GM12864 (cell line): ENCODE measurements around the gene GPBP1.
"Not testable (repeated sequence)": the region's sequence is repeated elsewhere in the genome, so short reads cannot be mapped to it uniquely, and the experiment has no call there.

ENCODE experiments used
- DNase-seq: peaks from one replicate; pipeline ENCODE4 v3.0.0-alpha.2; 2011; ENCODE audit warnings: low read depth
- H3K4me3 ChIP-seq: 2 replicates; pipeline ENCODE4 v1.5.1; 2011; ENCODE audit warnings: mild to moderate bottlenecking, low read depth, low read length, control low read depth
- CTCF ChIP-seq: IDR thresholded peaks from 2 replicates; pipeline ENCODE4 v1.5.1; 2011; ENCODE audit warnings: low read depth, mild to moderate bottlenecking, moderate library complexity, low read length, control low read depth, inconsistent platforms; ENCODE audit errors: missing control alignments

The GPBP1 gene

GRCh38 chr5:57189515-57189914, 15.7 kb downstream of the GPBP1 start:
- no peak for DNase-seq
- no peak for TF ChIP-seq CTCF
- no peak overlapping the region for H3K4me3 ChIP-seq

GRCh38 chr5:57190593-57190992, 16.7 kb downstream of the GPBP1 start:
- TF ChIP-seq CTCF = no peak
- no peak overlapping the region for H3K4me3 ChIP-seq

GRCh38 chr5:57191163-57191562, 17.3 kb downstream of the GPBP1 start:
- TF ChIP-seq CTCF = no peak
- no peak for DNase-seq
- H3K4me3 ChIP-seq = no peak overlapping the region

More at GRCh38 chr5:57190593-57190992, 16.7 kb downstream of the GPBP1 start:
- DNase-seq = no peak

- no peak for DNase-seq
- H3K4me3 ChIP-seq = no peak overlapping the region
- no peak for TF ChIP-seq CTCF
These were observed 18.1 kb downstream of the GPBP1 start for GRCh38 chr5:57191986-57192385.

- H3K4me3 ChIP-seq, DNase-seq: not testable (repeated sequence)
These were observed 19.0 kb downstream of the GPBP1 start for GRCh38 chr5:57192832-57193231.

GRCh38 chr5:57193757-57194413, 20.0 kb downstream of the GPBP1 start:
- no peak for DNase-seq
- H3K4me3 ChIP-seq = no peak overlapping the region
- no peak for TF ChIP-seq CTCF

GRCh38 chr5:57194653-57195052, 20.8 kb downstream of the GPBP1 start:
- no peak overlapping the region for H3K4me3 ChIP-seq
- no peak for TF ChIP-seq CTCF
- no peak for DNase-seq
